KBM-7 (cell line): ENCODE measurements around the gene TNFRSF13B.

Experiments used
- DNase-seq: peaks from one replicate; pipeline ENCODE4 v3.0.0-alpha.2; 2015
- in situ Hi-C: fragments of 300-500 bp; cut with MboI; formaldehyde crosslinking; loops from 2 replicates; pipeline ENCODE4 v1.14.3; 2020; ENCODE audit warnings: low sequenced_read_pairs, low pct_unique_long_range_greater_than_20kb, mixed read lengths

Gene TNFRSF13B

GRCh38 chr17:16944334-16945135 lies 27.4 kb downstream of the TNFRSF13B start:
- in situ Hi-C loops = no loop called here
- no peak for DNase-seq

- in situ Hi-C loops = no loop called here
Observed at GRCh38 chr17:16943541-16944333, 28.2 kb downstream of the TNFRSF13B start.

GRCh38 chr17:16943032-16943352 lies 28.9 kb downstream of the TNFRSF13B start:
- in situ Hi-C loops = no loop called here
- DNase-seq = no peak

More at GRCh38 chr17:16943541-16944333, 28.2 kb downstream of the TNFRSF13B start:
- no peak for DNase-seq

GRCh38 chr17:16942141-16943031 lies 29.5 kb downstream of the TNFRSF13B start:
- DNase-seq = no peak
- in situ Hi-C loops = no loop called here

GRCh38 chr17:16941072-16942036 lies 30.6 kb downstream of the TNFRSF13B start:
- in situ Hi-C loops = no loop called here
- no peak for DNase-seq

GRCh38 chr17:16940116-16940881 lies 31.6 kb downstream of the TNFRSF13B start:
- in situ Hi-C loops = no loop called here
- DNase-seq = no peak

- in situ Hi-C loops = no loop called here
Observed at GRCh38 chr17:16939606-16940115, 32.3 kb downstream of the TNFRSF13B start.

GRCh38 chr17:16939208-16939576 lies 32.7 kb downstream of the TNFRSF13B start:
- no peak for DNase-seq
- in situ Hi-C loops = no loop called here

More at GRCh38 chr17:16939606-16940115, 32.3 kb downstream of the TNFRSF13B start:
- no peak for DNase-seq

- DNase-seq = no peak
- in situ Hi-C loops = no loop called here
Observed at GRCh38 chr17:16938496-16939207, 33.3 kb downstream of the TNFRSF13B start.

GRCh38 chr17:16938031-16938430 lies 33.9 kb downstream of the TNFRSF13B start:
- in situ Hi-C loops = no loop called here
- DNase-seq = no peak

GRCh38 chr17:16937431-16937830 lies 34.5 kb downstream of the TNFRSF13B start:
- in situ Hi-C loops = no loop called here

GRCh38 chr17:16936536-16937310 lies 35.2 kb downstream of the TNFRSF13B start:
- DNase-seq = no peak
- in situ Hi-C loops = no loop called here

More at GRCh38 chr17:16937431-16937830, 34.5 kb downstream of the TNFRSF13B start:
- no peak for DNase-seq

- in situ Hi-C loops = no loop called here
- DNase-seq = no peak
Observed at GRCh38 chr17:16935786-16936185, 36.1 kb downstream of the TNFRSF13B start.

GRCh38 chr17:16935241-16935663 lies 36.7 kb downstream of the TNFRSF13B start:
- in situ Hi-C loops = no loop called here
- no peak for DNase-seq

GRCh38 chr17:16934836-16935235 lies 37.1 kb downstream of the TNFRSF13B start:
- no peak for DNase-seq

GRCh38 chr17:16934133-16934795 lies 37.7 kb downstream of the TNFRSF13B start:
- in situ Hi-C loops = no loop called here
- DNase-seq = no peak

More at GRCh38 chr17:16934836-16935235, 37.1 kb downstream of the TNFRSF13B start:
- in situ Hi-C loops = no loop called here
